ENCODE data around the gene OR6N1.

The OR6N1 gene

GRCh38 chr1:158771950-158772866 lies at the start of gene OR6N1:
Gene OR6N1 (minus strand): TSS chr1:158772195. CDS start chr1:158766682, 5,513 bp downstream.
- DNase-seq = no peak

GRCh38 chr1:158821723-158822122 lies 49.7 kb upstream of the OR6N1 start:
- no peak for DNase-seq

- no peak for DNase-seq
Observed at GRCh38 chr1:158819461-158820443, 47.8 kb upstream of the OR6N1 start.

- no peak for DNase-seq
Observed at GRCh38 chr1:158818975-158819431, 47.0 kb upstream of the OR6N1 start.

- no peak for DNase-seq
Observed at GRCh38 chr1:158818560-158818959, 46.6 kb upstream of the OR6N1 start.

GRCh38 chr1:158814970-158815369 lies 43.0 kb upstream of the OR6N1 start:
- DNase-seq = no peak

GRCh38 chr1:158813164-158813563 lies 41.2 kb upstream of the OR6N1 start:
- DNase-seq = no peak

GRCh38 chr1:158812336-158812735 lies 40.3 kb upstream of the OR6N1 start:
- DNase-seq = no peak

GRCh38 chr1:158810311-158810710 lies 38.3 kb upstream of the OR6N1 start:
- DNase-seq = no peak

- no peak for DNase-seq
Observed at GRCh38 chr1:158809862-158810261, 37.9 kb upstream of the OR6N1 start.

- DNase-seq = no peak
Observed at GRCh38 chr1:158809256-158809655, 37.3 kb upstream of the OR6N1 start.

GRCh38 chr1:158806916-158807536 lies 35.0 kb upstream of the OR6N1 start:
- no peak for DNase-seq

GRCh38 chr1:158803678-158804077 lies 31.7 kb upstream of the OR6N1 start:
- DNase-seq = no peak

GRCh38 chr1:158801396-158801795 lies 29.4 kb upstream of the OR6N1 start:
- no peak for DNase-seq

- DNase-seq = no peak
Observed at GRCh38 chr1:158800526-158800925, 28.5 kb upstream of the OR6N1 start.

GRCh38 chr1:158799689-158800088 lies 27.7 kb upstream of the OR6N1 start:
- no peak for DNase-seq

GRCh38 chr1:158798531-158798930 lies 26.5 kb upstream of the OR6N1 start:
- DNase-seq = no peak

- no peak for DNase-seq
Observed at GRCh38 chr1:158794247-158794646, 22.3 kb upstream of the OR6N1 start.

GRCh38 chr1:158793604-158794003 lies 21.6 kb upstream of the OR6N1 start:
- DNase-seq = no peak

- no peak for DNase-seq
Observed at GRCh38 chr1:158781104-158781503, 9.1 kb upstream of the OR6N1 start, which contains the start of gene OR6N2. Gene OR6N2 (minus strand): TSS chr1:158781204. CDS start chr1:158777635, 3,569 bp downstream.

GRCh38 chr1:158754420-158754819 lies 17.6 kb downstream of the OR6N1 start, which contains the start of gene OR6K6:
Gene OR6K6 (plus strand): TSS chr1:158754720. CDS start chr1:158754888, 168 bp downstream.
- DNase-seq = no peak

- DNase-seq = no peak
Observed at GRCh38 chr1:158752155-158752712, 19.8 kb downstream of the OR6N1 start.

Data from 8988T (cell line).